ENCODE data around the gene ZNF205. TPM values are rescaled to one million over a fixed set of nuclear protein-coding genes. Genes with fewer than 3 reads are reported as not detected.
A peak's percentile ranks its signal among the peaks of the same experiment; 100 is the strongest.

The ZNF205 gene
- total and polyA plus RNA-seq, 9 of the 15 experiments (the other 6 are each of a cell fraction or from before 2014, with no cell fraction given): 2.4 to 11.8 (median 5.1) TPM; not detected in 2

- no peak for TF ChIP-seq ETV6 (IDR thresholded peaks at IDR 0.05; ENCODE audit: borderline replicate concordance in 1 of 2, low read depth in 2 of 2, low read length in 1 of 2)
- no peak for TF ChIP-seq ETV6 (CRISPR knock-in tag; IDR thresholded peaks at IDR 0.05; ENCODE audit: borderline replicate concordance)
- TF ChIP-seq ZBTB26 (CRISPR knock-in tag; IDR thresholded peaks at IDR 0.05): no peak
- TF ChIP-seq ZNF282 (CRISPR knock-in tag; IDR thresholded peaks at IDR 0.05): no peak; the same call in 1 of the 2 replicates
- no peak for TF ChIP-seq ZFPM2 (CRISPR knock-in tag; IDR thresholded peaks at IDR 0.05)
- no peak for TF ChIP-seq ZBTB33 (CRISPR knock-in tag; IDR thresholded peaks at IDR 0.05)
- TF ChIP-seq REST (IDR thresholded peaks at IDR 0.05; ENCODE audit: borderline replicate concordance): no peak
- peak; percentile 66; the same call in 1 of the 2 replicates for TF ChIP-seq REST (CRISPR knock-in tag; IDR thresholded peaks at IDR 0.05; ENCODE audit: low read depth)
- TF ChIP-seq SOX6 (IDR thresholded peaks at IDR 0.05): no peak
- peak; percentile 64 for TF ChIP-seq MYC (IDR thresholded peaks at IDR 0.05; ENCODE audit: low read depth, low read length)
- TF ChIP-seq MYC (CRISPR knock-in tag; IDR thresholded peaks at IDR 0.05; ENCODE audit: borderline replicate concordance, low read depth): no peak
- no peak for TF ChIP-seq ARHGAP35 (IDR thresholded peaks at IDR 0.05; ENCODE audit: partially characterized antibody)
- TF ChIP-seq NFYB (IDR thresholded peaks at IDR 0.05; ENCODE audit: extremely low read depth, insufficient read length): peak; percentile 81
Measured at GRCh38 chr16:3134338-3135125, 22.1 kb downstream of the ZNF205 start, which contains the start of gene ZNF213 (continued).
